Measurements from ENCODE around the gene HDAC5.

The HDAC5 gene

DNA sequence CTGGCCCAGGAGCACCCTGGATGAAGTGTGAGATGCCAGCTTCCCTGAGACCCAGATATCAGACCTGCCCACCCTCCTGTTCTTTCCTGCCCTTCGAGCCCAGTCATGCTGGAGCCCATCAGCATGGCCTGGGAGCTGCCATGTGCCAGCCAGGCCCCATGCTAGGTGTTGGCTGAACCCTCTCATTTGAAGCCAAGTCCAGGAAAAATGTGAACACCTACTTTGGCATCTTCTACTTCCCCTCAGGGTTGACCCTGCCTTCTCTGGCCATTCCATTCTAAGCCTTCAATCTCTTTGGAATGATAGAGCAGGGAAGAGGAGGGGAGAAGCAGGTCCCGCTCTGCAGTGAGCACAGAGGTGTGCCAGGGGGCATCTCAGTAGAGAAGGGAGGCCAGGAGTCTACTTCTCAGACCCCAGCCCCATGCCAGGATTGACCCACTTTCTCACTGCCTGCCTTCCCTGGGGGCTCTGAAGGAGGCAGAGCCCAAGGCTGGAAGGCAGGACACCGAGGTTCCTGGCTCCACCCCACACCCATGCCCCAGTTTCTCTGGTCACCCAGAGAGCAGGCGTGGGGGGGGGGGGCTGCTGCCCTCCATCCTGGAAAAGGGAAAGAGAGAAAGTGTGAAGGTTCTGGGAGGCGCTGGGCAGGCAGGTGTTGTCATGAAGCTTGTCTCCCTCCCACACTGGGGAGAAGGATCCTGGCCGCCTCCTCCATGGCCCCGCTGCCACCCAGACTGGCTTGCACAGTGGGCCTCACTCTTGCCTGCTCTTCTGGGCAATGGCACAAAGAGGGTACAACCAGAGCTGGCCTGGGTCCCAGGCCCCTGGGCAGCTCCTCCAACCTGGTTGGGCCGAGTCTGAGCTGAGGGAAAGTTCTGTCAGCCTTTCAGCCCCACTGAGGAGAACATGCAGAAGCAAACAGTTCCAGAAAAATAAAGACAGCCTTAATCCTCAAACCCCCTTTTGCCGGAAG, 9.3 kb downstream of the HDAC5 start:
- Histone ChIP-seq H2AFZ (ENCODE audit: low read length) (no peak overlapping the region), H3K27me3 (ENCODE audit: insufficient read depth, low read length) (no peaks in the 10 kb centered on the region; the same call in 1 of the 2 replicates), H4K20me1 (ENCODE audit: insufficient read depth, low read length) (no peaks in the 10 kb centered on the region), H3K4me3 (ENCODE audit: low read depth, low read length, poor library complexity, severe bottlenecking) (no peak overlapping the region), H3F3A (ENCODE audit: insufficient read depth, low read length) (no peaks in the 10 kb centered on the region), H3K4me1 (ENCODE audit: insufficient read depth, low read length, severe bottlenecking) (peaks cover 13% of the 10 kb centered on the region), H3K9me3 (ENCODE audit: low read length) (no peaks in the 10 kb centered on the region), H3K4me2 (ENCODE audit: low read length) (no peak overlapping the region), H3K9me2 (ENCODE audit: low read depth, low read length) (no peaks in the 10 kb centered on the region), H3K79me2 (ENCODE audit: insufficient read depth, low read length) (no peaks in the 10 kb centered on the region), H3K27ac (ENCODE audit: low read depth, low read length, poor library complexity, severe bottlenecking) (no peak overlapping the region), H3K9ac (ENCODE audit: low read length) (no peak overlapping the region), H3K36me3 (ENCODE audit: insufficient read depth, low read length) (no peaks in the 10 kb centered on the region)
- TF ChIP-seq EZH2 (IDR thresholded peaks at IDR 0.05; ENCODE audit: borderline replicate concordance, low read length), result no peak
- TF ChIP-seq, protein P1, sequence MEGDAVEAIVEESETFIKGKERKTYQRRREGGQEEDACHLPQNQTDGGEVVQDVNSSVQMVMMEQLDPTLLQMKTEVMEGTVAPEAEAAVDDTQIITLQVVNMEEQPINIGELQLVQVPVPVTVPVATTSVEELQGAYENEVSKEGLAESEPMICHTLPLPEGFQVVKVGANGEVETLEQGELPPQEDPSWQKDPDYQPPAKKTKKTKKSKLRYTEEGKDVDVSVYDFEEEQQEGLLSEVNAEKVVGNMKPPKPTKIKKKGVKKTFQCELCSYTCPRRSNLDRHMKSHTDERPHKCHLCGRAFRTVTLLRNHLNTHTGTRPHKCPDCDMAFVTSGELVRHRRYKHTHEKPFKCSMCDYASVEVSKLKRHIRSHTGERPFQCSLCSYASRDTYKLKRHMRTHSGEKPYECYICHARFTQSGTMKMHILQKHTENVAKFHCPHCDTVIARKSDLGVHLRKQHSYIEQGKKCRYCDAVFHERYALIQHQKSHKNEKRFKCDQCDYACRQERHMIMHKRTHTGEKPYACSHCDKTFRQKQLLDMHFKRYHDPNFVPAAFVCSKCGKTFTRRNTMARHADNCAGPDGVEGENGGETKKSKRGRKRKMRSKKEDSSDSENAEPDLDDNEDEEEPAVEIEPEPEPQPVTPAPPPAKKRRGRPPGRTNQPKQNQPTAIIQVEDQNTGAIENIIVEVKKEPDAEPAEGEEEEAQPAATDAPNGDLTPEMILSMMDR (IDR thresholded peaks at IDR 0.05; ENCODE audit: low read length), result no peak

DNA sequence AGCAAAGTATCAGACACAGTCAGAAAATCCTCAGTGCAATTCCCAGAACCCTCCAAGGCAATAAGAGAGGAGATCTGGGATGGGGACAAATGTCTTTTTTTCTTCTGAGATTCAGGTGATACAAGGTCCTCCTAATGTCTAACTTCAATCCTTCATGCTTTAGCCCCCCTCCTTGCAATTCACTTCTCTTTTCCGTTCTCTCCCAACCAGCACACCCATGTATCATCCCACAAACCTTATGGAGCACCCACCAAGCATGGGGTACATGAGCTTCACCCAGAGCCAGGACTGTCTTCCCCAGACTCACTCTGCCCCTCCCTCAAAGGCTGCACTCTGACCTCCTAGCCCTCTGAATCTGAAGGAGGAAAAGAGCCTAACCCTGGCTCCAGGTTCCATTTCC, 10.1 kb downstream of the HDAC5 start:
- H3K36me3 ChIP-seq (ENCODE audit: insufficient read depth, low read length), result no peaks in the 10 kb centered on the region

DNA sequence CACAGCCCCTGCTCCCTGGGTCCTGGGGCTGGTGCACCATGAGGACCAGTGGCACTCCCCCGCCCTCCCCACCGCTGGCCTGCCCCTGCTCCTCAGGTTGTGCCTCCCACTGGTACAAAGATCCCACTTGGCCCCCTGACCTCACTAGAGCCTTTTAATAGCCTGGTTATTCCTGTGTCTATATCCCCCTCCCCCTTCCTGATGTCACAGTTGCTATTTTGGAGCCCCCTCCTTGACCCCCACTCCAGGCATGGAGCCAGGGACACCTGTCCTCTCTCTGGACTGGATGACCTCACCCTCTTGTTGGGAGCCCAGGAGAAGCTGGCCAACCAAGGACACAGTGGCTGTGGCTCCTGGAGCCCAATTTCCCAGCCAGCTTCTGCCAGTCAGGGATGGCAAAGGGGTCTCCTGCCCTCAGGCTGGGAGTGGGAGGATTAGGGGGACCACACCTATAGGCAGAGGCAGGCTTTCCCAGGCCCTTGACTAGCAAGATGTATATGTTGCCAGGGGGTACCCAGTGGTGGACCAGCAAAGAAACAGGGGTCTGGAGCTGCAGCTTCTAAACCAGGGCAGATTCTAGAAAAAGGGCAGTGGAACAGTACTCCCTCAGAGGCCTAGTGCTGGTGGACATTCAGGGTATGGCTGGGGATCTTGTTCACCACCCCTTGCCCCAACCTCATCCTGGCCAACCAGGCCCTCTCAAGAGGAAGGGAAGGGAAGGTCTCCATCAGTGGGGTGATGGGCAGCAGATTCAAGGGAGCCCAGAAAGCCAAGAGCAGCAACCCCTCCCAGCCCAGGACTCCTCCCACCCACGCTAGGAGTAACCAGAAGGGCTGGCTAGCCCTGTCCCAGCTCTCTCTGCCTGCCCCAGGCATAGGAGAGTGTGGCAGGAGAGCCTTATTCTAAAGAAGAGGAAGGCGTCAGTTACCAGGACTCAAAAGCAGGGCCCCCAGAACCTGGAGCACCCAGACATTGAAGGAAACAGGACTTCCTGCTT, 10.9 kb downstream of the HDAC5 start:
- Histone ChIP-seq H3K27ac (ENCODE audit: low read depth, low read length, poor library complexity, severe bottlenecking) (no peak overlapping the region), H3K79me2 (ENCODE audit: insufficient read depth, low read length) (no peaks in the 10 kb centered on the region), H3K9me3 (ENCODE audit: low read length) (no peaks in the 10 kb centered on the region), H3K4me1 (ENCODE audit: insufficient read depth, low read length, severe bottlenecking) (peaks cover 13% of the 10 kb centered on the region), H3K4me3 (ENCODE audit: low read depth, low read length, poor library complexity, severe bottlenecking) (no peak overlapping the region), H3K27me3 (ENCODE audit: insufficient read depth, low read length) (no peaks in the 10 kb centered on the region; the same call in 1 of the 2 replicates), H3K9me2 (ENCODE audit: low read depth, low read length) (no peaks in the 10 kb centered on the region), H4K20me1 (ENCODE audit: insufficient read depth, low read length) (no peaks in the 10 kb centered on the region), H3K4me2 (ENCODE audit: low read length) (no peak overlapping the region), H2AFZ (ENCODE audit: low read length) (no peak overlapping the region), H3K9ac (ENCODE audit: low read length) (no peak overlapping the region), H3F3A (ENCODE audit: insufficient read depth, low read length) (no peaks in the 10 kb centered on the region), H3K36me3 (ENCODE audit: insufficient read depth, low read length) (no peaks in the 10 kb centered on the region)
- TF ChIP-seq EZH2 (IDR thresholded peaks at IDR 0.05; ENCODE audit: borderline replicate concordance, low read length), result no peak
- TF ChIP-seq, protein P1 (IDR thresholded peaks at IDR 0.05; ENCODE audit: low read length), result no peak

More for the DNA sequence above, 10.1 kb downstream of the HDAC5 start:
- no peaks in the 10 kb centered on the region for H3K9me3 ChIP-seq (ENCODE audit: low read length)
- no peak overlapping the region for H2AFZ ChIP-seq (ENCODE audit: low read length)
- H3K9ac ChIP-seq (ENCODE audit: low read length), result no peak overlapping the region
- no peak for TF ChIP-seq EZH2 (IDR thresholded peaks at IDR 0.05; ENCODE audit: borderline replicate concordance, low read length)
- TF ChIP-seq, protein P1 (IDR thresholded peaks at IDR 0.05; ENCODE audit: low read length), result no peak
- H3K4me2 ChIP-seq (ENCODE audit: low read length), result no peak overlapping the region
- no peaks in the 10 kb centered on the region for H3K79me2 ChIP-seq (ENCODE audit: insufficient read depth, low read length)
- no peaks in the 10 kb centered on the region; the same call in 1 of the 2 replicates for H3K27me3 ChIP-seq (ENCODE audit: insufficient read depth, low read length)
- H4K20me1 ChIP-seq (ENCODE audit: insufficient read depth, low read length), result no peaks in the 10 kb centered on the region
- no peaks in the 10 kb centered on the region for H3K9me2 ChIP-seq (ENCODE audit: low read depth, low read length)
- peaks cover 13% of the 10 kb centered on the region for H3K4me1 ChIP-seq (ENCODE audit: insufficient read depth, low read length, severe bottlenecking)
- H3K4me3 ChIP-seq (ENCODE audit: low read depth, low read length, poor library complexity, severe bottlenecking), result no peak overlapping the region
- H3F3A ChIP-seq (ENCODE audit: insufficient read depth, low read length), result no peaks in the 10 kb centered on the region
- no peak overlapping the region for H3K27ac ChIP-seq (ENCODE audit: low read depth, low read length, poor library complexity, severe bottlenecking)

Data from OCI-LY1 (cell line).